Spleen (tissue), 11 donors: Measurements from ENCODE around the gene NAT14. TPM values are rescaled to one million over a fixed set of nuclear protein-coding genes. Genes with fewer than 3 reads are reported as not detected.
"Not testable (repeated sequence)": the region's sequence is repeated elsewhere in the genome, so short reads cannot be mapped to it uniquely, and the experiment has no call there.

ENCODE experiments used
- DNase-seq: peaks from one replicate; pipeline ENCODE4 v3.0.0-alpha.2; 2020
- H3K27ac ChIP-seq, 8 donors: fragments of 200-600 bp; sonication (generic) in 7 of 8; 1 replicate in 4 of 8; 2 replicates in 4 of 8; pipeline versions ENCODE4 v1.5.0 to v1.8.0; 2016 to 2021; ENCODE audit warnings: inconsistent platforms in 4 of 8, mild to moderate bottlenecking in 4 of 8, moderate library complexity in 1 of 8
- H3K27me3 ChIP-seq, 7 donors: fragments of 200-600 bp; sonication (generic) in 6 of 7; replicated peaks in 1 of 7; 1 replicate in 4 of 7; 2 replicates in 3 of 7; pipeline versions ENCODE4 v1.5.0 to v1.8.0; 2016 to 2021; ENCODE audit warnings: inconsistent platforms in 3 of 7, mild to moderate bottlenecking in 1 of 7
- H3K36me3 ChIP-seq, 6 donors: fragments of 200-600 bp; sonication (generic) in 5 of 6; 1 replicate in 4 of 6; 2 replicates in 2 of 6; pipeline versions ENCODE4 v1.5.0 to v1.8.0; 2016 to 2021; ENCODE audit warnings: inconsistent platforms in 2 of 6
- H3K4me1 ChIP-seq, 6 donors: fragments of 200-600 bp; sonication (generic) in 5 of 6; 1 replicate in 3 of 6; 2 replicates in 3 of 6; pipeline versions ENCODE4 v1.5.0 to v1.8.0; 2016 to 2021; ENCODE audit warnings: inconsistent platforms in 3 of 6
- H3K4me3 ChIP-seq, 8 donors: fragments of 200-600 bp; sonication (generic) in 7 of 8; 1 replicate in 4 of 8; 2 replicates in 4 of 8; pipeline versions ENCODE4 v1.5.0 to v1.8.0; 2016 to 2021; ENCODE audit warnings: inconsistent platforms in 4 of 8, mild to moderate bottlenecking in 4 of 8, moderate library complexity in 2 of 8
- H3K9me3 ChIP-seq, 8 donors: fragments of 200-600 bp; sonication (generic) in 7 of 8; 1 replicate in 4 of 8; 2 replicates in 4 of 8; pipeline versions ENCODE4 v1.5.0 to v1.8.0; 2016 to 2021; ENCODE audit warnings: inconsistent platforms in 4 of 8
- POLR2A ChIP-seq, 3 donors: fragments of 450-650 bp; IDR thresholded peaks; one replicate each; pipeline ENCODE4 v1.5.1; 2017; ENCODE audit warnings: antibody characterized with exemption in 3 of 3, mild to moderate bottlenecking in 1 of 3
- POLR2AphosphoS5 ChIP-seq, 3 donors: sonication (generic); formaldehyde crosslinking; IDR thresholded peaks; one replicate each; pipeline ENCODE4 v1.5.1; 2017; ENCODE audit warnings: antibody characterized with exemption in 3 of 3
- WGBS, 5 donors: extraction: QIAGEN DNeasy Blood & Tissue Kit in 3 of 5; methylation state at CpG; one replicate each; pipeline versions ENCODE4 v1.1.5 to v1.1.7; 2013 to 2018; 5-methylcytosine and 5-hydroxymethylcytosine counted together
- intact Hi-C: fragments of 100-400 bp; cut with DNase I; formaldehyde crosslinking; loops from one replicate; pipeline ENCODE4 v1.15.0; 2023; ENCODE audit warnings: low total_unique reads
- polyA plus RNA-seq, 3 donors: library from polyadenylated mRNA; stranded (reverse); fragments of 200-250 nt; gene quantifications; one replicate each; pipeline ENCODE4 v1.2.1, GENCODE V29; 2013
- total RNA-seq, 7 donors: library from RNA; depleted of rRNA in 3 of 7; stranded (reverse); fragments of >200 nt in 3 of 7; fragmentation: NEBNext Ultra II Directional in 4 of 7; extraction: Animal tissue kit (Norgen Biotek cat#: 25700) in 4 of 7; gene quantifications; one replicate each; pipeline versions ENCODE4 v1.1.0 to v1.2.1, GENCODE V29; 2016 to 2021
- TF ChIP-seq, protein P1 (sequence below), 11 experiments: fragments of 200-600 bp in 7 of 11; fragments of 450-650 bp in 4 of 11; sonication (generic) in 4 of 11; IDR thresholded peaks in 8 of 11; conservative IDR thresholded peaks in 3 of 11; 1 replicate in 7 of 11; 2 replicates in 4 of 11; pipeline versions ENCODE4 v1.4.0 to v1.8.0; 2016 to 2021; ENCODE audit warnings: antibody characterized with exemption in 11 of 11, inconsistent platforms in 4 of 11, mild to moderate bottlenecking in 1 of 11
- donor health status: healthy with polysubstance abuse.
- donor health status: DM: no; HTN: no; CAD: no; lungs with moderate emphysema.
- donor health status: DM: no; HTN: no; CAD: no.
- donor health status: Bipolar disorder and iron deficiency.
- donor health status: healthy.
- donor health status: DM: no; HTN: no; CAD: no.
- donor health status: DM: yes; HTN: yes; CAD: no.

NAT14 gene
- total and polyA plus RNA-seq, 10 donors, result 1.9 to 17.7 (median 8.2) TPM

DNA sequence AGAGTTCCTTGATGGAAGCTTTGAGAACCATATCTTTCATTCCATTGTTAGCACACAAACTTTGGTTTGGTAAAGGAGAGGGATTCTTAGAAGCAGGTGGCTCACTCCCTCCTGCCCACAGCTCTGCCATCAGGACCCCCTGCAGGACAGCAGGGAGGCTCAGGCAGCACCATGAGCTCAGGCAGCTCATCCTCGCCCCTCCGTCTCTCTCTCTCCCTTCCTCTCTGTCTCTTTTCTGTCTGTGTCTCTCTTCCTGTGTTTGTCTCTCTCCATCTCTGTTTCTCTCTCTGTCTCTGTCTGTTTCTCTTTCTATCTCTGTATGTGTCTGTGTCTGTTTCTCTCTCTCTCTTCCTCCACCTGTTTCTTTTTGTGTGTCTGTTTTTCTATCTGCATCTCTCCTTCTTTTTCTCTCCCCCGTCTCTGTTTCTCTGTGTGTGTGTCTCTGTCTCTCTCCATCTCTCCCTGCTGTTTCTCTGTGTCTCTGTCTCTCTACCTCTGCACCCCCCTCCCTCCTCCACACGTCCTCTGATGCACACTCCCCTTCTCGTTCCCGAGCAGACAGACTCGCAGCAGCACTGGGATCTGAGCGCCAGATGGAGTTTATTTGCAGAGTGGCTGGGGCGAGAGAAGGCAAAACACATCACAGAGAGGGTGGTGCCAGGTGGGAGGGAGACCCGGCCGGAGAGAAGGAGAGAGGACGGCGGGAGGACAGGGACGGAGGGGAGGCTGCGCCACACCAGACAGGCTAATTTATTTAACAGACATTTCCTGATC, 43.2 kb downstream of the NAT14 start:
- intact Hi-C loops, result no loop called here
- TF ChIP-seq POLR2A (IDR thresholded peaks at IDR 0.05), result no peak
- TF ChIP-seq, protein P1, sequence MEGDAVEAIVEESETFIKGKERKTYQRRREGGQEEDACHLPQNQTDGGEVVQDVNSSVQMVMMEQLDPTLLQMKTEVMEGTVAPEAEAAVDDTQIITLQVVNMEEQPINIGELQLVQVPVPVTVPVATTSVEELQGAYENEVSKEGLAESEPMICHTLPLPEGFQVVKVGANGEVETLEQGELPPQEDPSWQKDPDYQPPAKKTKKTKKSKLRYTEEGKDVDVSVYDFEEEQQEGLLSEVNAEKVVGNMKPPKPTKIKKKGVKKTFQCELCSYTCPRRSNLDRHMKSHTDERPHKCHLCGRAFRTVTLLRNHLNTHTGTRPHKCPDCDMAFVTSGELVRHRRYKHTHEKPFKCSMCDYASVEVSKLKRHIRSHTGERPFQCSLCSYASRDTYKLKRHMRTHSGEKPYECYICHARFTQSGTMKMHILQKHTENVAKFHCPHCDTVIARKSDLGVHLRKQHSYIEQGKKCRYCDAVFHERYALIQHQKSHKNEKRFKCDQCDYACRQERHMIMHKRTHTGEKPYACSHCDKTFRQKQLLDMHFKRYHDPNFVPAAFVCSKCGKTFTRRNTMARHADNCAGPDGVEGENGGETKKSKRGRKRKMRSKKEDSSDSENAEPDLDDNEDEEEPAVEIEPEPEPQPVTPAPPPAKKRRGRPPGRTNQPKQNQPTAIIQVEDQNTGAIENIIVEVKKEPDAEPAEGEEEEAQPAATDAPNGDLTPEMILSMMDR (IDR thresholded peaks at IDR 0.05 in 8 of 11, conservative IDR thresholded peaks at IDR 0.05 in 3 of 11), result no peak
- TF ChIP-seq POLR2AphosphoS5 (IDR thresholded peaks at IDR 0.05), result no peak
- WGBS, 5 donors, result 53 to 69% (median 64%) methylated on average over 15 of the region's 15 CpGs
- H3K36me3 ChIP-seq, result no peaks in the 10 kb centered on the region
- peaks cover 0 to 8% (median 2%) of the 10 kb centered on the region in 6 donors for H3K4me1 ChIP-seq
- peaks cover 0 to 52% (median 0%) of the 10 kb centered on the region in 7 donors for H3K27me3 ChIP-seq
- DNase-seq, result no peak
- H3K9me3 ChIP-seq, result no peaks in the 10 kb centered on the region
- no peak overlapping the region for H3K4me3 ChIP-seq
- H3K27ac ChIP-seq, result no peak overlapping the region

DNA sequence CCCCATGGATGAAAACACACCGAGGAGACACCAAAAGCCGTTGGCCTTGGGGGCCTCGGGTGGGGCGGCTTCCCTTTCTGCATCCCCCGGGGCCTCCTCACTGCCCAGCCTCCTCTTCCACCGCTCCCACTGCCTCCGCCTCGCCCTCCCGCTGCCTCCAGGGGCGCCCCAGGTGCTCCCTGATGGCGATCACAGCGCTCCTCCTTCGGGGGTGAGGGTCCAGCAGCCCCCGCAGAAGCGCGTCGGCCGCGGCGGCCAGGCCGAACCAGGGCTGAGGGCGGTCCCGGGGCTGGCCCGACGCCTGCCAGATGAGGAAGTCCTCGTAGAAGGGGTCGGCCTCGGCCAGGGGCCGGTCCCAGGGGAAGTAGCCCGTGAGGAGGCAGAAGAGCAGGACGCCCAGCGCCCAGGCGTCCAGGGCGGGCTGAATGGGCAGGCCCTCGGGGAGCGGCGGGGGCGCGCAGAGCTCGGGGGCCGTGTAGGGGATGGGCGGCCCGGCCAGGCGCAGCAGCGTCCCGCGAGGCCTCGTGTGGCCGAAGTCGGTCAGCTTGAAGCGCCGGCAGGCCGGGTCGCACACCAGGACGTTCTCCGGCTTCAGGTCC, 44.7 kb downstream of the NAT14 start:
- 81 to 91% (median 87%) methylated on average over 32 to 56 of the region's 56 CpGs for WGBS, 5 donors
- Histone ChIP-seq H3K4me1 (peaks cover 0 to 8% (median 2%) of the 10 kb centered on the region in 6 donors), H3K4me3 (no peak overlapping the region), H3K9me3 (no peaks in the 10 kb centered on the region), H3K27me3 (peaks cover 0 to 46% (median 0%) of the 10 kb centered on the region in 7 donors), H3K27ac (no peak overlapping the region), H3K36me3 (no peaks in the 10 kb centered on the region)
- intact Hi-C loops, result no loop called here
- no peak for TF ChIP-seq POLR2A (IDR thresholded peaks at IDR 0.05)
- no peak for TF ChIP-seq POLR2AphosphoS5 (IDR thresholded peaks at IDR 0.05)
- TF ChIP-seq, protein P1 (IDR thresholded peaks at IDR 0.05 in 8 of 11, conservative IDR thresholded peaks at IDR 0.05 in 3 of 11), result no peak
- DNase-seq, result no peak

DNA sequence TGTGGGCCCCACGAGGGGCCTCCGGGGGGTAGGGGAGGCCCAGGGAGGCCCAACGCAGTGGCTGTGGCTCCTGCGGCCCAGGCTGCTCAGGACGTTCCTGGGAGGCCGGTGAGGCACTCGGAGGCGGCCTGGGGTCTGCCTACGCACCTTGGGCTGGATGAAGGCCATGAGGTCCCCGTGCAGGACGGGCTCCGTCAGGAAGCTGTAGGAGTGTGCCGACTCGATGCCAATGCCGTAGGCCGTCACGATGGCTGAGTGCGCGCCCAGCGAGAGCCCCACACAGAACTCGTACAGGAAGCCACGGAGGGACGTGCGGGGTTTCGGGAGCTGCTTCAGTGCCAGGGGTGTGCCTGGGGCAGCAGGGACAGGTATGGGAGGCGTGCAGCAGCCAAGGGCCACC, 46.0 kb downstream of the NAT14 start:
- intact Hi-C loops, result no loop called here
- H3K4me3 ChIP-seq, result no peak overlapping the region
- no peak for DNase-seq
- H3K4me1 ChIP-seq, result peaks cover 0 to 7% (median 2%) of the 10 kb centered on the region in 6 donors
- 87 to 93% (median 90%) methylated on average over 12 to 26 of the region's 26 CpGs for WGBS, 5 donors
- H3K36me3 ChIP-seq, result no peaks in the 10 kb centered on the region
- no peaks in the 10 kb centered on the region for H3K9me3 ChIP-seq
- no peak overlapping the region for H3K27ac ChIP-seq
- peaks cover 0 to 39% (median 0%) of the 10 kb centered on the region in 7 donors for H3K27me3 ChIP-seq
- TF ChIP-seq POLR2A (IDR thresholded peaks at IDR 0.05) (no peak), POLR2AphosphoS5 (IDR thresholded peaks at IDR 0.05) (no peak)
- TF ChIP-seq, protein P1 (IDR thresholded peaks at IDR 0.05 in 8 of 11, conservative IDR thresholded peaks at IDR 0.05 in 3 of 11), result no peak

DNA sequence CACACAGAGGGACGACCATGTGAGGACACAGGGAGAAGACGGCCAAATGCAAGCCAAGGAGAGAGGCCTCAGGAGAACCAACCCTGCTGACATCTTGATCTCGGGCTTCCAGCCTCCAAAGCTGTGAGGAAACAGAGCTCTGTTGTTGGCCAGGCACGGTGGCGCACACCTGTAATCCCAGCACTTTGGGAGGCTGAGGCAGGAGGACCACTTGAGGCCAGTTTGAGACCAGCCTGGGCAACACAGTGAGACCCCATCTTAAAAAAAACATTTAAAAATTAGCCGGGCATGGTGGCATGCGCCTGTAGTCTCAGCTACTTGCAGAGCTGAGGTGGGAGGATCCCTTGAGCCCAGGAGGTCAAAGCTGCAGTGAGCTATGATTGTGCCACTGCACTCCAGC, 49.3 kb downstream of the NAT14 start:
- DNase-seq, H3K36me3 ChIP-seq, H3K9me3 ChIP-seq, H3K4me3 ChIP-seq, H3K27ac ChIP-seq, H3K4me1 ChIP-seq, intact Hi-C loops: not testable (repeated sequence)
- 80 to 91% (median 88%) methylated on average over 7 of the region's 7 CpGs for WGBS, 5 donors
- H3K27me3 ChIP-seq, result peaks cover 0 to 36% (median 0%) of the 10 kb centered on the region in 7 donors
